Activated CD8-positive, alpha-beta memory T cell treated with anti-CD3 and anti-CD28 coated beads, Interleukin-2, amount 50 U/mL, for 48 hours (primary cell): ENCODE results near the gene NCKAP5.

Experiments
- DNase-seq: peaks from one replicate; pipeline ENCODE4 v3.0.0-alpha.2; 2020

NCKAP5 gene

DNA sequence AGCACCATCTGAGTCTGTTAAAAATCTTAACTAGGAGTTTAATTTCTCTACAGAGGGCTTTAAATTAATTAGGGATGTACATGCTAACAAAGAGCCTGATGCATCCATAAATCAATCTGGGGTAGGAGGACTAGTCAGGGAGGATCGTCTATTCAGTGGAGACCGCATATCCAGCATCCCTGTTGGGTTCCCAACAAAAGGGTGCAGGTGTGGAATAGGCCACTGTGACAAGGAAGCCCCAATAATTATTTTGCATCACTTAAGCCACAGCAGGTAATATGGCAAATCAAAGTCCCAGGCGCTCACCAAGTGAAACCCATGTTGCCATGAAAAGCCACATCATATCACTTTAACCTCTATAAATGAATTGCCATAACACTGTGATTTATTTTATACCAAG is 392.3 kb downstream of the NCKAP5 start:
- no peak for DNase-seq

DNA sequence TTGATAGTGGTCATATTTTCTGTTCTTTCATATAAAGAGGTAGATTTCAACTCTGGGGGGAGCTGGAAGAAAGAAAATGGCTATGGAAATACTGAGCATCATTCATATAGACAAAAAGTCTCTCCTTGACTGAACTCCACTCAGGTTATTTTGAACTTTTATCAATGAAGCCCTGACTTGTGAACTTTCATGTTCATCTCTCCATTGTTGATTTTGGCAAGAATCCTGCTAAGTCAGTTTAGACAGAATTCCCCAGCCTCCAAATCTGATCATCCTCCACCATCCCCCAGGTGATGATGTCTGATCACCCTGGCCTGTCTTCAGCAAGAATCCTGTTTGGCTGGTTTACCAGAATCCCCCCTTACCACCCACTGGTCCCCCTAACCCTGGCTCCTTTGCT is 395.0 kb downstream of the NCKAP5 start:
- no peak for DNase-seq

DNA sequence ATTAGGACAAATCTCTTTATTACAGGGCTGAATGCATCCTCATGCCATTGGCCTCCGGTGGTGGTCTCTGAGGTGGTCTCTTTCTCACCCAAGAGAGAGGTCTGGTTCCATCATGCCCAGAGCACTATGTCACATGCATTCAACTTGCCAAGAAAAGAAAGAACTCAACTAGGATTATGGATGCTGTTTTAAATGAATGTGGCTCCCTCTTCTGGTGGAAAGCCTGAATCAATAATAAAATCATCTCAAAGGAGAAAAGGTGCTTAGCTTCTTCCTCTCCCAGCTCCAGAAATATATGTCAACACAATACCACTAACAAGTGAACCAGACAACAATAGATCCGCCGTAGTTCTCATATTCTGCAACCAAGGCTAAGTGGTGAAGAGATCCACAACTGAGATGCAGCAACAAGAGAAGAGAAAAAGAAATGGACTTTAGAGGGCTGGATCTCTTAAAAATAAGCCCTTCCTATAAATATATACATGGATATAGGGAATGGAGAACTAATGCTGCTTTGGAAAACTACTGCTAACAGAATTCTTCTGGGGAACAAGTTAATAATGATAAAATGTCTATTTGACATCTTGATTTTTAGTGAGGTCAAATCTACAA is 396.8 kb downstream of the NCKAP5 start:
- no peak for DNase-seq

DNA sequence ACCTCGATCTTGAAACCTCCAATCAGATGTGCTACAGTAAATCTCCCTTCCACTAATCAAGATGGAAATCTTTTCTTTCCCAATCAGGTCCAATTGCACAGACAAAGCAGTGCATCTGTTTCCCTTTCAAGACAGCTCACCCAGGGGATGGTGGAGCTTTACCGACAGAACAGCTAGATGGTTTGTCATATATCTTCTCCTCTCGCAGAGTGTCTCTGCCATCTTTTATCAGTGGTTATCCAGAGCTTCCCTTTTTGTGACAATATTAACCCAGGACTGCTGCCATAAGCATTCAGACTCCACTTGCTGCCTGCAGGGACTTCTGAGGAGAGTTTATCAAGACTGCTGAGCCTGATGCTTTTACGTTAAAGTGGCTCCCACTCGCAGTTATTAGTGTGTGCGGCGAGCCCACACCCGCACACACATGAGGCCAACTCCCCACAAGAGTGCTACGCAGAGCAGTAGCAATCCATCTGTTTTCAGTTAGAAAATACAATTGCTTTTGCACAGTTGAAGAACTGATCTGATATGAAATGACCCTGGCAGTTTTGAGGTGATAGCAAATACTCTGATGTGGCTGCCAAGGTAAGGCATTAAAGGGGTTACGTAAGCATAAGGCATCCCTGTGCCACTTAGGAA is 398.9 kb downstream of the NCKAP5 start:
- no peak for DNase-seq

DNA sequence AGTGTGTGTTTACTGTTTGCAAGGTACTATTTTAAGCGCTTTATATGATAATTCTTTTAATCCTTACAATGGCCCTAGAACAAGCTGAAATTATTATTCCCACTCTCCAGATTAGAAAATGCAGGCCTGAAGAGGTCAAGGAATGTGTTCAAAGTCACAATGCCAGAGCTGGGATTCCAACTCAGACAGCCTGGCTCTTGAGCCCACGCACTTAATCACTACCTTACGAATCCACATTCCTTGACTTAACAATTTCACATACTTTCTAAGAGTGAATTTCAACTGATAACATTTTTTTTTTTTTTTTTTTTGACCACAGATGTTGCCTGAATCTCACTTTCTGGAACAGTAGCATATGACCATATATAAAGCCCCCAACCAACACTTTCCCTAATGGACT is 400.3 kb downstream of the NCKAP5 start:
- no peak for DNase-seq

DNA sequence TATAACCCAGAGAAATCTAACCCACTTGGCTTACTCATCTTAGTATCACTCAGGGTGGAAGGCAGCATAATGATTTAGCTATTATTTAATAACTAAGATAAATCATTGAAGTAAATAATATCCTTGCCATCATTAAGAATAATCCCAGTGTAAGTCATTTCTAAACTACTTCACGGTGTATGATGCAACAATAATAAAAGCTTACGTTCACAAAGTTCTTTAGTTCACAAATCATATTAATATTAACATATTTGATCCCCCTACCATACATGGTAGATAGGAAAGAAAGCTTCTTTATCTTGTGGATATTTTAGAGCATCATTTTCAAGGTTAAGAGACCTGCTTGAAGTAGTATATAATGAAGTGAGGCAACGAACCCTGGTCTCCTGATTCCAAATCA is 401.0 kb downstream of the NCKAP5 start:
- no peak for DNase-seq

DNA sequence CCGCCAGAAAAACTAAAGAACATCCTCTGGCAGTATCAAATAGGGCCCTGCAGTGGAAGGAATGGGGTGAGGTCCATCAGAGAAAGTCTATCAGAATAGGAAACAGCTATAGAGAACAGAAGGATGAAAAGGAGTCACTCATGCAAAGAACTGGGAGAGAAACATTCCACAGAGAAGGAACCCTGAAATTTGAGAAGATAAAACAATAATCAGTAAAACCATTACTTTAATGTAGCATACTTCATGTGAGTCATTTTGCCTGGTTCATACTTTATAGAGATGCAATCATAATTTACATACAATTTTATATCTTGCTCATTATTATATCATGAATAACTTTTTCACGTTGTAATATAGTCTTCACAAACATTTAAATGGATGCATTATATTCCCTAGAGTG is 402.2 kb downstream of the NCKAP5 start:
- DNase-seq = no peak

DNA sequence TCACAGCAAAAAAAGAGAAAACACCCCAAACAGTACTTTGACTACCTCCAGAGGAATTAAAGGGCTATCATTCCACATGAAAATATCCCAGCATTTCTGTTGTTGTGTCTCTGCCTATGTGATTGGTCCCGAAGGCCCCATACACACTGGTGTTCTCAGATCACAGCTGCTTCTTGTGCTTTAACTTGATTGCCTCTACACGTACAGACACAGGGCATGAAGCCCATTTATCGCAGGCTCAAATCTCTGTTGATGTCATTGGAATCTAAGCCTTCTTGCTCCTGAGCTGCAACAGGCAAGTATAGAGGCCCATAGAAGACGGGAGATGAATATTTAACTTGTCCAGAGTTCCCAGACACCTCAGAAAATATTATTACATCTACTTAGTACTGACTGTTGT is 405.2 kb downstream of the NCKAP5 start:
- DNase-seq = no peak

DNA sequence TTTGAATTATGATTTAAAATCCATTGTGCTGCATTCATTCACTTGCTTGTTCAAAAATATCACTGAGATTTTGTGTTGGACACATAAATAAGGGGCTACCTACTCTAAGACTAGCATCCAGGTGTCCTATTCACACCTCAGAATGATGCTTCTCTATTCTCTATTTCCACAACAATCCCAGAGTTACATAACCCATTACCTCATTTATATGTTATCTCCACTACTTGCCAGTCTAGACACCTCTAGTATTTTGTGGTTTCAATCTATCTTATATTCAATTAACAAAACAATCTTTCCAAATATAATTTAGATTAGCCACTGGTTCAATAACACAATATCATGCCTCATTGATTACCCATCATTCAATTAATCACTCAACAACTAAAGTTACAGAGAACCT is 409.8 kb downstream of the NCKAP5 start:
- DNase-seq = no peak

DNA sequence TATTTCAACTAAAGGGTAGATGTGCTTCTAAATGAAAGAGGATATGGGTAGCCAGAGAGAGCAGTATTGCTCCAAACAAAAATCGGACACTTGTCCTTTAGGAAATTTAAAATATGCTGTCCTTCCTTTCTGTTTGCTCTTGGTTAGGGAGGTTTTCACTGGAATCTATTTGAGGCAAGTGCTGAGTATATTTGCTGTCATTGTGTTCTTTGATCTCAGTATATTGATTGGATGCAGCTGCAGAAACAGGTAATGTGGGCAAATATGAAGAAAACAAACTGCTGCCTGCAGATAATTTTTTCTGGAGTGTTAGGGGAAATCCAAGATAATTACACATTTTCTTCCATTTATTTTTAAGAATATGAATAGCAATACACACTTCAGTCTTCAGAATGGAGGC is 410.2 kb downstream of the NCKAP5 start:
- no peak for DNase-seq

DNA sequence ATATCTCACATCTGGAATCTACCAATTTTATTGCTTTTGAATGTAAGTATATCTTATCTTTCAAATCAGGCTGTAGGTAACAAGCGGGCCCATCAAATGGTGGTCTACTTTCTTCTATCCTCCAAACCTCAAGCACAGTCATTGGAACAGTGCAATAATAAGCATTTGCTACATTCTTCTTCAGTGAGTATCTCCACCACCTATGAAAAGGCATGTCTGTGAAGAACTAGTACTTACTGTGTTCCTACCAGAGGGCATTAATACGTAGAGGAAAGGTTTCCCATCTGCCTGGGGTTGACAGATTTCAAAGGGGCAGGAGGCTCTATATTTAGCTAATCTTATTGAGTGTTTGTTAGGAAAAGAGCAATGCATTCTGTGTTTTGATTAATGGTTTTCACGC is 411.1 kb downstream of the NCKAP5 start:
- no peak for DNase-seq

DNA sequence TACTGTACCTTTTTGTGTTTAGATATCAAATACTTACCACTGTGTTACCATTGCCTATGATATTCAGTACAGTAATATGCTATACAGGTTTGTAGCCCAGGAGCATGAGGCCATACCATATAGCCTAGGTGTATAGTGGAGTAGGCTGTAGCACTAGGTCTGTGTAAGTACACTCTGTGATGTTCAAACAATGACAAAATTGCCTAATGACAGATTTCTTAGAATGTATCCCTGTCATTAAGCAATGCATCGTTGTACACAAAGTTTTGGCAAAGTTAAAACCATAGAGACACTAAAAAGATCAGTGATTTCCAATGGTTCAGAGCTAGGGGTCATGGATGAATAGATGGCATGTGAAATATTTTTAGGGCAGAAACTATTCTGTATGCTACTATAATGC is 415.5 kb downstream of the NCKAP5 start:
- DNase-seq = no peak

DNA sequence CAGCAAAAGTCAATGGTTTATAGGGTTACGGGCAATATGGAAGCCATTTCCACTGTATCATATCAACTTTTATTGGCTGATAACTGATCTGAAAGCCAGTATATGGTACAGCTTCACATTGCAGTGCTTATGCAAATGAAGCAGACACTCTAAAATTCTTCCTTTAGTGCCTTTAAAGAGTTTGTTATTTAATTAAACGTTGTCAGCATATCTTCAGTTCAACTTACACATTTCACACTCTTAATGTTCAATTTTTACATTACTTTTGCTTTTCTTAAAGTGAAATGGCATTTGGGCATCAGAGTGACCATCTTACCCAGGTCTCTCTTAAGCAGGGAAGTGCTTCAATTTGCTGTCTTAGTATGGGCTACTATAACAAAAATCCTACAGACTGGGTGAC is 420.1 kb downstream of the NCKAP5 start:
- no peak for DNase-seq

DNA sequence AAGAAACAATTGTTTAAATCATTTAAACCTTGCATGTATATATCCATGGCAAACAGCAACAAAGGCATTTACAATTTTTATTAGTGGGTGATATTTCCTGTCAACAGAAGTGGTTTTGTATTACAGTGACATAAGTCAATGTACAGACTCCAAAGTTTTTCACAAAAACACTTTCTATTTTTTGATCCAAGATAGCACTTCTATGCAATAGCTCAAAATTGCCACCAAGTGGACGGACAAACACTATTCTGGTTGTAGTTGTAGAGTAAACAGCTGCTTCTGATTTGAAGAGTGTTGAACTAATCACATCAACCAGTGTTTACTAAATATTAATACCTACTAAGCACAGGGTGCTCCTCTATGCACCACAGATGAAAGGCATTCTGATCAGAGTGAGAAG is 421.4 kb downstream of the NCKAP5 start:
- DNase-seq = no peak

DNA sequence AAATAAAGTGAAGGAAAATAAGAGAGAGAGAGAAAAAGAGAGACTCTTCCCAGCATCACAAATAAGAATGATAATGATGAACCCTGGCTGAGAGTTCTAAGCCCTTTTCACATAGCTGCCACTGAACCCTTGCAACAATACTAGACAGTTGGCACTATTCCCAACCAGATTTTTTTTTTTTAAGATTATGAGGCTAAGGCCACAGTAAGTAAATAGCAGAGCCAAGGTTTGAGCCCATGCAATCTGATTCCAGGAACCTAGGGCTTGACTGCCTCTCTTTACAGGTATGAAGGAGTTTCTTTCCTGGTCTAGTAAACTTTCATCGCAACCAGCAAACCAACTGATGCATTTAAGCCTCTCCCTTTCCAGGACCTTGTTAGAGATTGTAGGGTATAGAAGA is 424.6 kb downstream of the NCKAP5 start:
- DNase-seq = no peak

DNA sequence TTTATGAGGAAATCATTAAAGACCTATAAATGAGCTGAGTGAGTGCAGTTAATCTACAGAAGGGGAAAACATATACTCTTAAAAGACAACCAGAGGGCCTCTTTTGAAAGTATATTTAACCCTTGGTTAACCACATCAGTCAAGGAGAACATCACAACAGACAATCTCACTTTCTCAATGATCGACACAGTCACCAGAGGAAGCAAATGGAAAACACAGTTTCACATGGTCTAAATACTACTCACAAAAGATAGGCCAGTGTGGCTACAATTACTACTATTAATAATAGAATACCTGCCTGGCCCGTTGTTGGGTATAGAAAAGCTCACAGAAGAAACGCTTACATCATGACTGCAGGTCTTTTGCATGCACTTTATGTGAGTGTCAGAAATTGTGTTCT is 426.2 kb downstream of the NCKAP5 start:
- DNase-seq = no peak

DNA sequence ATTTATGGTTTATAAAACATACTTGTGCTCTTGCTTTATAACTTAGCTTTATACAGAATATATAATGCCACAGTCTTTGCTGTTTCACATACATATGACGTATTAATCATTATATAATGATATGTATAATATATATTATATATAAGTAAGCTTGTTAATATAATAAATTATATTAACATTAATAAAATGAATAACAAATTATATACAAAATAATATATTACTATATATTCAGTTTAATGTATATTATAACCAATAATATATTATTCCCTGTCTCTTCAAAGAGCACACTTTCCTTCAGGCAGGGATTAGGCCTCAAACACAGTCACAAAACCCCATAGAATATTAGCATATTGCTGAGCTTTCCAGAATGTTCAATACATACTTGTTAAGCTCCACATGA is 427.6 kb downstream of the NCKAP5 start:
- no peak for DNase-seq

DNA sequence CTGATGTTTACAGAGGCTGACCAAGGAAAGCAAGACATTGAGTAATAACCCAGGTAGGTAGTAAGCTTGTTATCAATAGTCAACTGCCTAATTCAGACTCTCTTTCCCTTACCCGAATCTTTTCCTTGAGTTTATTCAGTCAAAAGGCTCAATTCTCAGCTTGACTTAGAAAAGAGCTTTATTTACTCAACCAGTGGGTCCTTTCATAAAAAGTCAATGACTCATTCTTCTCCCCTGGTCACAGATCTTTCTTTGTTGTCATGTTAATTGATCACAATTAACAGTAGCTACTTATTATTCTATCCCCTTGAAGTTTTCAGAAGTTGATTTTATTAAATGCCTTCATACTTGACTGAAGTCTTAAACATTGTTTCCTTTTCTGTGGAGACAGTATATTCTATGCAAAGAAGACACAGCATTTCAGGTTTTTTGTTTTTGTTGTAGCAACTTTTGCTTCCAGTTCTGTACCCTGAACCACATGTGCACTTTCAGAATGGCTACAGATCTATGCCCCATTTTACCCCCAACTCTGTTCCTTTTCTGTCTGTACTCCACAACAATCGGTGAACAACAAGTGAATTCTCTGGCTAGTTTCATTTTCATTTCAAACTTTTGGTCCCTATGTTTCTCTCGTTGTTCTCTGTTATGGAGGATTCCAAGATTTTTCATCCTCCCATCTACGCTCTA is 428.3 kb downstream of the NCKAP5 start:
- no peak for DNase-seq

DNA sequence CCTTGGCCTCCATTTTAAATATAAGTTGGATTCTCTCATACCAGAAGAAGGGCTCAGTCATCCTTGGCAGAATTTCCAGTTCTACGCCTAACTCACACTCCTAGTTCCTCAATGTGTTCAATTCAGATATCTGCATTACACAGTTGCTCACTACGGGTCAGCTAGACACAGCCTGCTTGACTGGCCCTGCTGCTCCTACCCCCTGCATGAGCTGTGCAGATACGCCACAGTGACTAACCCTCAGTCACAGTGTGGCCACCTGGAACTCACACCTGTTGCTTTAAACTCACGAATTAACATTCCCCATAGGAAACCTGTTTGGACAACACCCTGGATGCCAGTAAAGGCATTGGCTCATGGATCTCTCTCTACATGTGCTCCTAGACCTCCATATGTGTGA is 429.6 kb downstream of the NCKAP5 start:
- DNase-seq = no peak

DNA sequence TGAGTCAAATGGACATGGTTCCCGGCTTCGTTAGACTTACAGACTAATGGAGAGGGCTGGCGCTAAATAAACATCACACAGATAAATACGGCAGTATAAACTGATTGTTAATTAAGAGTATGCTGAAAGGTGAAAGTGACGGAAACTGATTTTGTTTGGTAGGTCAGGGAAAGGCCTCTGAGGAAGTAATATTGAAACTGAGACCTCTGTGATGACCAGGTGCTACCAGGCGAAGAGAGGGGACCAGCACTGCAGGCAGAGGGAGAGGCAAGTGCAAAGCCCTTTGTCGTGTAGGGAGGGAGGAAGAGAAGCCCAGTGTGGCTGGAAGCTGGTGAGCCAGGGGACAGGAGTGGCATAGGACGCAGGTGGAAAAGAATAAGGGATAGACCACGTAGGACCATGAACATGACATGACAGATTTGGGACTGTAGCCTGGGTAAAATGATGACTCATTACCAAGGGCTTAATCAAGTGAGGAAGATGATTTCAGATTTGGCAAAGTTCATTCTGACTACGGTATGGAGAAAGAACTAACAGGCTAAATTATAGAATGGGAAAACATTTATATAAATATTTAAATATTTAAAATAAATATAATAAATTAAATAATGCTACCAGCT is 433.1 kb downstream of the NCKAP5 start:
- no peak for DNase-seq

DNA sequence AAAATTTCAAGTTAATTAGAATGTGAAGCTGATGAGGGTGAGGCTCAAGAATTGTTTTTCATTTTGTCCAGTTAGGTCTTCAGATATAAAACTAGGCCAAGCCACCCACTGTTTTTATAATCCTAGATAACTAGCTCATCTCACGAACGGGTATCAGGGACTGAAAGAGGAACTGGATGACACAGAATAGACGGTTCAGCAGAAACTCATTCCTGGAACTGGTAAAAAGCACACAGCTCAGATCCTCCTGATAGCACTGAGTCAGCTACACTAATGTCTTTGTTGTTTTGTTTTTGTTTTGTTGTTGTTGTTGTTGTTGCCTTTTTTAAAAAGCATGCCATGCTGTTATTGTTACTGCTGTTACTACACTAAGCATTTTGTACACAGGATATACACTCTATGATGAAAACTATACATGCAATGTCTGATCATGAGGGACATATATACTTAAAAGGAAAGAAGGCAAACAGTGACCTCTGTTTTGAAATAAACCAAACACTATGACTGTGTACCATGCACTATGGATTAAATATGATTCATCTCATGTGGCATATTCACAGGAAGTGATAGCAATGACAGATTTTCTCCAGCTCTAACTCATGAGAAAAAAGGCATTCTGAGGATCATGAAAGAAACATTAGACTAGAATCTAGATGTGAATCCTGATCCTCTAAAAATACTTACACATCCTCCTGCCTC is 437.6 kb downstream of the NCKAP5 start:
- DNase-seq = no peak

DNA sequence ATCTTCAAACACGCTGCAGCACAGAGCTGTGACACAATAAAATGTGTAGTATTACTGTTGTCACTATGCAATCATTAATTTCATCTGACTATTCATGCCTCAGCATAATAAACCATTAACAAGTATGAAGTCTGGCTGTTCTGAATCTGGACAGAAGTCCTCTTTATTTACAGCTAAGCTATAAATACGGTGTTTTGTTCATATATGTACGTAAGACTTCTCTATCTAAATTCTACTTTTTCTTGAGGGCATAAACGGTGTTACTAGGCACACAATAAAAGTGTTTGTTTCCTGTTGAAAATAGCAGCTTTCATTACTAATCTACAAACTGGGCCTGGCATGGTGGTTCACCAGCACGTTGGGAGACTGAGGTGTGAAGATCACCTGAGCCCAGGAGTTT is 443.8 kb downstream of the NCKAP5 start:
- DNase-seq = no peak

DNA sequence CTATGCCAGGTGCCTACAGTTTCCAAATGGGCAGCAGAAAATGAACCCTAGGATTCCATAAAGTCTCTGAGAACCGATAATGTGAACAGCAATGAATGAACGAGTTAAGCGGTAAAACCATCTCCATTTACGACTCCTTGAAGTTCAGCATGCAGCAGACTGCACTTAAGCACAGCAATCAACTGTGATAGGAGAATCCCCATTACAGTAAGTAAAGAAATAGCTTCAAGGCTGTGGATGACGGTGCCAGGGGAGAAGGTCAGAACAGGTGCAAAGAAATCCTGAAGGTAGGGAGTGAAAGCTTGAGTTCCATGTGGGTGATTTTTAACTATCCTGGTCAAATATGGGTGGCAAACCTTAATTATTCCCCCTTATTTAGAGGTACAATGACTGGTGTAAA is 444.4 kb downstream of the NCKAP5 start:
- no peak for DNase-seq

DNA sequence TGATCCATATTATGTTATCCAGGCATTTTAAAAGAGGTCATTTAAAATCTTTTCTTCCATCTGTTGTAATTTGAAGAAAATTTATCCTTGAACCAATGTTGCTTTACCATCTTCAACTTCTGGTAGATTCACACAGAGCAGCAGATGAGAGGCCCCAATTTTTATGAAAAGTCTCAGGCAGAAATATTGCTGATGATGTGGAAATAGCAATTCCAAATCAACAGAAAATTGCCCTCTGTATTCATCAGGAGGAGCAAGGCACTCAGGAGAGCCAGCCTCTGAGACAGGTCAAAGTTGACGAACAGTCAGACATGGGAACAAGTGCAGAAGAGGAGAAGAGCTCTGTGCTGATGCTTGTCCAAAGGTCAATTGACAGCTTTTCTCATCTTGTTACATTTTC is 444.9 kb downstream of the NCKAP5 start:
- DNase-seq = no peak
